Immature natural killer cell (primary cell): ENCODE measurements around the gene CEP76. TPM values are rescaled to one million over a fixed set of nuclear protein-coding genes. Genes with fewer than 3 reads are reported as not detected.
A peak's percentile ranks its signal among the peaks of the same experiment; 100 is the strongest.

Source experiments
- DNase-seq, 3 donors: peaks; one replicate each; pipeline ENCODE4 v3.0.0; 2022; ENCODE audit warnings: mixed read lengths in 1 of 3
- H3K27ac Mint-ChIP-seq, 6 donors: one replicate each; pipeline ENCODE4 v1.8.0; 2020; ENCODE audit warnings: mixed read lengths in 6 of 6, mild to moderate bottlenecking in 5 of 6, inconsistent platforms in 4 of 6, moderate library complexity in 3 of 6
- H3K27me3 Mint-ChIP-seq, 3 donors: one replicate each; pipeline ENCODE4 v1.8.0; 2020 to 2021; ENCODE audit warnings: low read depth in 3 of 3, mild to moderate bottlenecking in 3 of 3, mixed read lengths in 3 of 3, moderate library complexity in 3 of 3, inconsistent platforms in 1 of 3
- H3K36me3 Mint-ChIP-seq, 3 donors: one replicate each; pipeline ENCODE4 v1.8.0; 2020; ENCODE audit warnings: mixed read lengths in 3 of 3, inconsistent platforms in 2 of 3, mild to moderate bottlenecking in 2 of 3
- H3K4me1 Mint-ChIP-seq, 2 donors: one replicate each; pipeline ENCODE4 v1.8.0; 2020; ENCODE audit warnings: inconsistent platforms in 2 of 2, mild to moderate bottlenecking in 2 of 2, mixed read lengths in 2 of 2, moderate library complexity in 1 of 2
- H3K4me3 Mint-ChIP-seq, 5 donors: one replicate each; pipeline ENCODE4 v1.8.0; 2020; ENCODE audit warnings: mild to moderate bottlenecking in 5 of 5, mixed read lengths in 5 of 5, inconsistent platforms in 3 of 5, moderate library complexity in 3 of 5
- H3K9me3 Mint-ChIP-seq, 6 donors: one replicate each; pipeline ENCODE4 v1.8.0; 2020; ENCODE audit warnings: mild to moderate bottlenecking in 6 of 6, mixed read lengths in 6 of 6, inconsistent platforms in 4 of 6, moderate library complexity in 3 of 6
- polyA plus RNA-seq, 3 donors: library from polyadenylated mRNA; unstranded; fragments of 300-500 nt; fragmentation: Illumina TruSeq; gene quantifications; one replicate each; pipeline ENCODE4 v1.2.3, GENCODE V29; 2021

Gene CEP76
- polyA plus RNA-seq: 1 to 10 TPM; 2.4 to 6.9 (median 2.7) TPM

GRCh38 chr18:12702221-12703095 lies at the start of gene CEP76, which contains the start of gene PSMG2:
Gene CEP76, minus strand, starts transcription at chr18:12702723. Its CDS starts 175 bp downstream, at chr18:12702548.
Gene PSMG2, plus strand, starts transcription at chr18:12703042. Its CDS starts 66 bp downstream, at chr18:12703108.
- DNase-seq: peak; percentile 87 to 90 (median 90)
- H3K36me3 Mint-ChIP-seq: peaks cover 0 to 13% (median 3%) of the 10 kb centered on the region in 3 donors

GRCh38 chr18:12751891-12752290 lies 49.4 kb upstream of the CEP76 start:
- Mint-ChIP-seq H3K27ac (no peak overlapping the region), H3K27me3 (peaks cover 0 to 7% (median 0%) of the 10 kb centered on the region in 3 donors), H3K4me3 (no peak overlapping the region), H3K36me3 (peaks cover 0 to 8% (median 3%) of the 10 kb centered on the region in 3 donors), H3K9me3 (no peaks in the 10 kb centered on the region), H3K4me1 (no peaks in the 10 kb centered on the region)
- DNase-seq: no peak

More at GRCh38 chr18:12702221-12703095, at the start of gene CEP76, which contains the start of gene PSMG2:
- peak within 1 kb of the TSS; percentile 91 to 98 (median 94) for H3K4me3 Mint-ChIP-seq
- H3K27me3 Mint-ChIP-seq: peaks cover 0 to 5% (median 0%) of the 10 kb centered on the region in 3 donors
- no peaks in the 10 kb centered on the region for H3K9me3 Mint-ChIP-seq
- peak within 1 kb of the TSS; percentile 93 to 99 (median 96) for H3K27ac Mint-ChIP-seq
- H3K4me1 Mint-ChIP-seq: peaks cover 46 to 57% of the 10 kb centered on the region in 2 donors

- Mint-ChIP-seq H3K9me3 (no peaks in the 10 kb centered on the region), H3K4me3 (no peak overlapping the region), H3K27me3 (peaks cover 0 to 7% (median 0%) of the 10 kb centered on the region in 3 donors), H3K36me3 (peaks cover 0 to 5% (median under 1%) of the 10 kb centered on the region in 3 donors), H3K27ac (no peak overlapping the region), H3K4me1 (no peaks in the 10 kb centered on the region)
- no peak for DNase-seq
These were observed 49.0 kb upstream of the CEP76 start for GRCh38 chr18:12751503-12751884.

GRCh38 chr18:12750715-12751502 lies 48.4 kb upstream of the CEP76 start:
- H3K9me3 Mint-ChIP-seq: no peaks in the 10 kb centered on the region
- H3K4me3 Mint-ChIP-seq: no peak overlapping the region
- peaks cover 0 to 4% (median 0%) of the 10 kb centered on the region in 3 donors for H3K36me3 Mint-ChIP-seq
- H3K4me1 Mint-ChIP-seq: no peaks in the 10 kb centered on the region
- DNase-seq: no peak
- H3K27me3 Mint-ChIP-seq: peaks cover 0 to 7% (median 0%) of the 10 kb centered on the region in 3 donors
- no peak overlapping the region for H3K27ac Mint-ChIP-seq

- H3K4me1 Mint-ChIP-seq: no peaks in the 10 kb centered on the region
- H3K4me3 Mint-ChIP-seq: no peak overlapping the region
- DNase-seq: no peak
- peaks cover 0 to 7% (median 0%) of the 10 kb centered on the region in 3 donors for H3K27me3 Mint-ChIP-seq
- H3K27ac Mint-ChIP-seq: no peak overlapping the region
- H3K9me3 Mint-ChIP-seq: no peaks in the 10 kb centered on the region
- peaks cover 0 to 4% (median 0%) of the 10 kb centered on the region in 3 donors for H3K36me3 Mint-ChIP-seq
These were observed 47.7 kb upstream of the CEP76 start for GRCh38 chr18:12750076-12750714.

GRCh38 chr18:12749121-12749520 lies 46.6 kb upstream of the CEP76 start:
- no peaks in the 10 kb centered on the region for H3K9me3 Mint-ChIP-seq
- no peak overlapping the region for H3K4me3 Mint-ChIP-seq
- peaks cover 0 to 4% (median 0%) of the 10 kb centered on the region in 3 donors for H3K36me3 Mint-ChIP-seq
- no peaks in the 10 kb centered on the region for H3K4me1 Mint-ChIP-seq
- DNase-seq: no peak
- H3K27ac Mint-ChIP-seq: peak overlapping the region in 1 of 6 donors; percentile 46
- H3K27me3 Mint-ChIP-seq: peaks cover 0 to 6% (median 0%) of the 10 kb centered on the region in 3 donors

- Mint-ChIP-seq H3K9me3 (no peaks in the 10 kb centered on the region), H3K36me3 (peaks cover 0 to 4% (median 0%) of the 10 kb centered on the region in 3 donors), H3K4me3 (no peak overlapping the region), H3K27ac (peak overlapping the region in 1 of 6 donors; percentile 46), H3K4me1 (no peaks in the 10 kb centered on the region), H3K27me3 (peaks cover 0 to 6% (median 0%) of the 10 kb centered on the region in 3 donors)
- no peak for DNase-seq
These were observed 46.1 kb upstream of the CEP76 start for GRCh38 chr18:12748671-12749070.

- Mint-ChIP-seq H3K9me3 (no peaks in the 10 kb centered on the region), H3K36me3 (peaks cover 0 to 4% (median 0%) of the 10 kb centered on the region in 3 donors), H3K4me3 (no peak overlapping the region), H3K27me3 (peaks cover 0 to 6% (median 0%) of the 10 kb centered on the region in 3 donors), H3K4me1 (no peaks in the 10 kb centered on the region), H3K27ac (peak overlapping the region in 1 of 6 donors; percentile 30)
- no peak for DNase-seq
These were observed 45.2 kb upstream of the CEP76 start for GRCh38 chr18:12747530-12748315.

GRCh38 chr18:12745095-12745795 lies 42.7 kb upstream of the CEP76 start:
- no peak overlapping the region for H3K4me3 Mint-ChIP-seq
- no peaks in the 10 kb centered on the region for H3K9me3 Mint-ChIP-seq
- no peak overlapping the region for H3K27ac Mint-ChIP-seq
- peaks cover 0 to 4% (median 0%) of the 10 kb centered on the region in 3 donors for H3K36me3 Mint-ChIP-seq
- H3K4me1 Mint-ChIP-seq: no peaks in the 10 kb centered on the region
- peaks cover 0 to 6% (median 0%) of the 10 kb centered on the region in 3 donors for H3K27me3 Mint-ChIP-seq
- DNase-seq: no peak

- Mint-ChIP-seq H3K36me3 (peaks cover 0 to 4% (median 0%) of the 10 kb centered on the region in 3 donors), H3K4me1 (no peaks in the 10 kb centered on the region), H3K27me3 (peaks cover 0 to 3% (median 0%) of the 10 kb centered on the region in 3 donors), H3K9me3 (no peaks in the 10 kb centered on the region), H3K4me3 (no peak overlapping the region), H3K27ac (peak overlapping the region in 1 of 6 donors; percentile 4)
- DNase-seq: peak; percentile 36 to 55 (median 46)
These were observed 41.6 kb upstream of the CEP76 start for GRCh38 chr18:12744103-12744502.

- H3K36me3 Mint-ChIP-seq: no peaks in the 10 kb centered on the region
- no peak overlapping the region for H3K27ac Mint-ChIP-seq
- no peak for DNase-seq
- H3K9me3 Mint-ChIP-seq: no peaks in the 10 kb centered on the region
- no peaks in the 10 kb centered on the region for H3K4me1 Mint-ChIP-seq
- H3K27me3 Mint-ChIP-seq: no peaks in the 10 kb centered on the region
- H3K4me3 Mint-ChIP-seq: no peak overlapping the region
These were observed 39.9 kb upstream of the CEP76 start for GRCh38 chr18:12742453-12742852.

- H3K9me3 Mint-ChIP-seq: no peaks in the 10 kb centered on the region
- no peak overlapping the region for H3K4me3 Mint-ChIP-seq
- H3K27me3 Mint-ChIP-seq: no peaks in the 10 kb centered on the region
- no peak overlapping the region for H3K27ac Mint-ChIP-seq
- no peaks in the 10 kb centered on the region for H3K36me3 Mint-ChIP-seq
- DNase-seq: no peak
- no peaks in the 10 kb centered on the region for H3K4me1 Mint-ChIP-seq
These were observed 38.8 kb upstream of the CEP76 start for GRCh38 chr18:12741351-12741750.
